A673 (cell line): Measurements from ENCODE around the gene C4orf50.

Experiments used
- CTCF ChIP-seq: fragments of 300-800, 200-600 bp; sonication (generic); conservative IDR thresholded peaks from 2 replicates; pipeline ENCODE4 v1.5.1; 2017; ENCODE audit warnings: low read depth, mild to moderate bottlenecking, antibody characterized with exemption, low read length, moderate library complexity, mixed read lengths
- EZH2 ChIP-seq: fragments of 200-600 bp; sonication (generic); IDR thresholded peaks from 2 replicates; pipeline ENCODE4 v1.6.1; 2017; ENCODE audit warnings: borderline replicate concordance, low read depth, mild to moderate bottlenecking, mixed read lengths, antibody characterized with exemption, low read length; ENCODE audit not compliant: poor library complexity, severe bottlenecking

GRCh38 chr4:5976431-5976830, 41.8 kb downstream of the C4orf50 start:
- no peak for TF ChIP-seq CTCF
- TF ChIP-seq EZH2 = no peak
